DMS114 treated with DMSO at 0.1 percent for 48 hours (cell line): ENCODE results near the gene KSR1.

Experiments used
- DNase-seq: peaks from one replicate; lab custom pipeline; 2025; ENCODE audit not compliant: unreplicated experiment; lab: John Stamatoyannopoulos, UW

Gene KSR1

DNA sequence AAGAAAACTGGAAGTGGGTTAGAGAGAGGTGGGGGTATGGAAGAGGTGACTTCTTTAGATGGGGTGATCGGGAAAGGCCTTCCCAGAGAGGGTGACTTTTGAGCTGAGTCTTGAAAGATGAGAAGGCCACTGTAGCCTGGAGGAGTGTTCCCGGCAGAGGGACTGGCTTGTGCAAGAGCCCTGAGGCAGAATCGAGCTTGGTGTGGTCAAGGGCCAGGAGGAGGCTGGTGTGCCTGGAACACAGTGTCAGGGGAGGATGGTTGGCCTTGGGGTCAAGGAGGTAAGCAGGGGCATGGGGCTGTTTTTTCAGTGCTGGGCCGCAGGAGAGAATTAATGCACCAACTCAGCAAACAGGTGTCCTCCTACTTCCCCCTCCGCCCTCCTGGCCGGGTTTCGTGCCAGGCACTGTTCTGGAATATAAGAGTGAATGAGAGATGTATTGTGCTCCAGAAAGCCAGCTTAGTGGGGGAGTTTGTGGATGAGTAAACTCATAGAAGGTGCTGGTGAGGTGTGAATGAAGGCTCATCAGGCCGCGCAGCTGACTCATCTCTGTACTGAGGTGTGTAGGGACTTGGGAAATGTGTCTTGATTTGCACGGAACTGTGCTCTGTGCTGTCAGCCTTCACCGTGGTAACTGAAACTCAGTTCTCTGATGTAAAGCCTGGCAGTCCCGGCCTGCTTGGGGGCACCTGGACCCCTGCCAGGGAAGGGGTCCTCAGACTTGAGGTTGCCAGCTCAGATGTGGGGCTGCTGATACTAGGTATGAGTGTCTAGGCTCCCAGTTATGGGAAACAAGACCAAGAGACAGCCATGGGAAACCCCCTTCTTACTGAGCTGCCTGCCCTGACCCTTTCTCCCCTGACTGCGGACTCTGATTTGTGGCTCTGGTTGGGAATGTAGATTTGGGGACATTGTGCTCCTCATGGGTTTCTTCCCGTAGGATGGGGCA, 15.3 kb downstream of the KSR1 start:
- DNase-seq: no peak

DNA sequence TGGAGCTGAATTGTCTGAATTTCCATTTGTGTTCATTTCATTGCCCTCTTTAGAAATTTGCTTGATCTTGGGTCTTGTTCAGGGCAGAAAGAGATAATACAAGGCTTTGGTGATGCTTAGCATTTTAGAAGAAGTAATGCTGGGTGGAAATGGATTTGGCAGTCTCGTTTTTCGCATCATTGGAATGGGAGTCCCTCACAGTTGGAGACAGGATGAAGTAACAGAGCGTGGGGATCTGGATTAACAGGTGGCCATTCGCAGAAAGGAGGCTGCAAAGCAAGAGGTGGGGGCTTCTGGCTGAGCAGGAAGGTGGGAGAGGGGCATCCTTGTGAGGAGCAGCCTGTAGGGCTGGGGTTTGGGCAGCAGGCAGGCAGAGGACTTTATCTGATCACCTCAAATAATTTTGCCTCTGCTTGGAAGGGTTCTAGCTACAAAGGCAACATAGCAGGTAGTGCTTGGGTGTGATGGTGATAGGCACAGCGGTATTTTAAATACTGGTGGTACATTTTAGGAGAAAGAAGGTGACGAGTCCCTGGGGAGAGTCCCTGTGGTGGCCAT, 17.0 kb downstream of the KSR1 start:
- DNase-seq: no peak

- DNase-seq: no peak
Observed at GRCh38 chr17:27473748-27474609, 17.7 kb downstream of the KSR1 start.

DNA sequence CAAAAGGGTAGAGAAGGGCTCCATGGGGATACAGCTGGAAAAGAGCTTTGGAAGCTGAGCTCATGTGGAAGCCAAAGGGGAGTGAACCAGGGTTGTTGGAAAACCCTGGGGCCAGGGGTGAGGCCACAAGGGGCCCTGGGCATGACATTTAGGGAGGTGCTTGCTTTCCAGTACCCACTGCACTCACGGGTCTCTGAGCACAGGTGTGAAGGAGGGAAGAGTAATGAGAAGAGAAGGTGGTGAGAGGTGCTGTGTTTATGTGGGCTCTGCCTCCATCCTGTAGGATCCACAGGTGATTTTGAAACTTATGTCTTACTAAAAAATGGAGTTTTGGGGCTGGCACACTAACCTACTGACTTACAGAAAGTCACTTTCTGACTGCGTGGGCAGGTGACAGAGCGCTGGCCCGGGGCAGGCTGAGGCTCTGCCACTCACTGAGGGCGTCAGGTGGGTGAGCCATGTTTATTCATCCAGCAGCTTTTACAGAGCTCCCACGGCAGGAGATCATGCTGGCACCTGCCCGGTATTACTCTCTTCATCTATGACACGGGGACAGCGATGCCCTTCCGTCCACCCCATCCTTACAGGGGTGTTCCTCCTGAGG, 18.9 kb downstream of the KSR1 start:
- DNase-seq: no peak

- DNase-seq: no peak
Observed at GRCh38 chr17:27475981-27476895, 20.0 kb downstream of the KSR1 start.

- DNase-seq: no peak
Observed at GRCh38 chr17:27477050-27477888, 21.0 kb downstream of the KSR1 start.

DNA sequence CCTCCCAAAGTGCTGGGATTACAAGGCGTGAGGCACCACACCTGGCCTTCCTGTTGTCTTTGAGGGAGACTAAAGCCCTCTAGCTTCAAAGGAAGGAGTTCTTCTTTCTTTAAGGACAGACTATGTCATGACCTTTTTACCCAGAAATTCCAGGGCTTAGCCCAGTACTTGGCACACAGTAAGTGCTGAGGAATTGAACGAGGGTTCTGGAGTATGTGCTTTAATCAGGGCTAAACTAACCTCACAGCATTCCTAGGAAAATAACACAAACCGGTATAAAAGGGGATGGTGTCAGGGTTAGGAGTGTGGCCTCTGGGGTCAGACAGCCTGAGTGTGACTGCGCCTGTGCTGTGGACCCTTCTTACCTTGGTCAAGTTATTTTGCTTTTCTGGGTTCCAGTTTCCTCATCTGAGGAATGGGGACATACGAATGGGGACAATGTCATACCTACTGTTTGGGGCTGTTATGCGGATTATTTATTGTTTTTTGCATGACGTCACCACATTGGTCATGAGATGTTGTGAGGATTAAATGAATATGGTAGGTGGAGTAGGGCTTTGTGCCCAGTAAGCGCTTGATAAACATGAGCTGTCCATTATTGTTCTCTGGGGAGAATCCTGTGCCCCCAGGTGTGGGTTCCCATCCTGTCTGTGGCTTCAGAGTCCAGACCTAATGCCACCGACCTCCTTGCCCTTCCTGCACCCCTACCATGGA, 21.9 kb downstream of the KSR1 start:
- no peak for DNase-seq

- no peak for DNase-seq
Observed at GRCh38 chr17:27478901-27479538, 22.8 kb downstream of the KSR1 start.

GRCh38 chr17:27479838-27480237, 23.6 kb downstream of the KSR1 start:
- DNase-seq: no peak

DNA sequence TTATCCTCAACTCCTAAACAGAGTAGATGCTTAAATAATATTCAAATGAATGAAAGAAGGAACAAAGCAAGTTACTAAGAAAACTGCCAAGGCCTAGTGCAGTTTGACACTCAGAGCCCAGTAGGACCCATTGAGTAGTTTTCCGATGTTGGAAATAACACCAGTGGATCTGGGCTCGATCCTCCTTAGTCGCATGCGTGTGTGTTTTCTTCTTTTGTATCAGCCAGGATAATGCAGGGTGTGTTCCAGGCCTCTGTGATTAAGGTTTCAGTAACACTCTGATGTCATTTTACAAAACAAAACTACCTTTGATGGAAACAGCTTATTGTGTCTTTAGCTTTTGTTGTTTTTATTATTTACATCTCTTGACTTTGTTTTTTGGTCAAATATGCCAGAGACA, 24.5 kb downstream of the KSR1 start:
- DNase-seq: no peak

DNA sequence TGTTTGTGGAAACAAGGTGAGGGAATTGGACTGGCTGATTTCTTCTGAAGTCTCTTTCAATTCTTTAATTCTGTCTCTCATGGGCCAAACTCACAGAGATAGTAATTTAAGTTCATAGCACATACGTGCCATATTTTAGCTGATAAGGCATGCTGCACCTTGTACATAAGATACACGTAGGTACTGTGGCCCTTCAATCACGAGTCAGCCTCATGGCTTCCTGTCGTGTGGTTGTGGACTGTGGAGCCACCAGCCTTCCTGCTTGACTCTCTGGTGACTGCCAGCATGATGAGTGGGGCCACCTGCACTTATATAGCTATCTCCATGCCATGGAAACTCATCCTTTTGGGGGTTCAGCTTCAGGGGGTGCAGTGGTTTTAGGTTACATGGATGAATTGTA, 25.1 kb downstream of the KSR1 start:
- DNase-seq: no peak

DNA sequence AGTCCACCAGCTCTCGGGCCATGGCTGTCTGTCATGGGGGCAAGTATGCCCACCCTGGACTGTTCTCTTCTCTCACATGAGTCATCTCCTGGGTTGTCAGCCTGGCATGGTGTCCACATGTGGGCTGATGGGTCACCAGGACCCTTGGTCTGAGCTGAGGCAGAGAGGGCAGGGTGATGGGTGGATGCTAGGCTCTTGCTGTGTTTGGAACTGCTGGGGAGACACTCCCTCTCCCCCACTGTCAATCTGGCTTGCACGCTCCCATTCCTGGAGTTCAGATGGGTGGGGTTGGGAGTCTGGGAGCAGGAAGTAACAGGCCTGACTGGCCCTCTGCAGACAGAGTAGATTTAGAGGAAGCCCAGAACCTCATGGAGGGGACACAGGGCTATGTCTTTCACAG, 28.9 kb downstream of the KSR1 start:
- DNase-seq: no peak

- DNase-seq: no peak
Observed at GRCh38 chr17:27485716-27486495, 29.7 kb downstream of the KSR1 start.

DNA sequence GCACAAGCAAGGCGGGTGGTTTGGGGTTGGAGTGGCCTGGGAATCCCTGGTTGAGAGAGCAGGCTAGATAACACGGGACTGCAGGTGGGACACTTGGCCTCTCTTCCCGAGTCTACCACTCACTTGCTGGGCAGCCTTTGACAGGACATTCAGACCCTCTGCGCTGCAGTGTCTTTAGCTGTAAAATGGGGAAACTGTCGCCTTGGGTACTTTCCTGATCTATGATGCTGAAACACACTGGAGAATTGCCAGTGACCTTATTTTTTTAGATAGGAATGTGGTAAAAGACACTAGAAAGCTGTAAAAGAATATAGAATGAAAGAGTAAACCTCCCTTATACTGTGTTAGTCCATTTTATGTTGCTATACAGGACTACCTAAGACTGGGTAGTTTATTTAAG, 30.5 kb downstream of the KSR1 start:
- DNase-seq: no peak

DNA sequence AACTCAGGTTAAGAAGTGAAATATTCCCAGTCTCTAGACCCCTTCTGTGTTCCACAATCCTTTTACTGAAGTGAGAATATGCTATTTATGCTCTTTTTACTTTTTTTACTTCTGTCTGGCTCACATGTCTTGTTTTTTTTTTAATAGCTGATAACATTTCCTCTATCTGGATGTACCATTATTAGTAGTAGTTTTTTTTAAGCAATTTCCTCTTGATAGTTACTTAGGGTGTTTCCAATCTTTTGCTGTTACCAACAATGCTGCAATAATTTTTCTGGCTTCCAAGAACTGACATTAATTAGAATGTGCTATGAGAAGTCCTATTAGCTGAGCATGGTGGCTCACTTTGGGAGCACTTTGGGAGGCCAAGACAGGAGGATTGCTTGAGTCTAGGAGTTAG, 32.0 kb downstream of the KSR1 start:
- DNase-seq: no peak

- no peak for DNase-seq
Observed at GRCh38 chr17:27489045-27489715, 32.9 kb downstream of the KSR1 start.

DNA sequence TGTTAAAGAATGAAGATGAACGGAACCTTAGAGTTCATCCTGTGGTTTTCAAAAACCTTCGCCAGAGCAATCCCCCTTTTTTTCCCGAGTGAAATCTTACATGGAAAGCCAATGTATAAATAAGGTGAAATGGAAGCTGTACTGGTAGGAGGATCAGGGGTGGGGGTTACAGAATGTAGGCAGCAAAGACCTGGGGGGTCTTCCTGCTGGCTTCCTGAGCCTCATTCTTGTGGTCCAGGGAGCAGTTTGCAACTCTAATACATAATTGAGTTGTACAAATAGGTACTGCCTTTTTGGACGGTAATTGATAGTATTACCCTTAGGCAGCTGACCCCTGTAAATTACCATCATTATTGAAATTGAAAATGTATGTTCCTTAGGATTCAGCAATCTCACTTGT, 34.1 kb downstream of the KSR1 start:
- DNase-seq: no peak
